T follicular helper cell (primary cell): ENCODE data around the gene COL4A2.

ENCODE experiments used
- DNase-seq: peaks from one replicate; pipeline ENCODE4 v3.0.0-alpha.2; 2020; ENCODE audit warnings: low read depth

COL4A2 gene

DNA sequence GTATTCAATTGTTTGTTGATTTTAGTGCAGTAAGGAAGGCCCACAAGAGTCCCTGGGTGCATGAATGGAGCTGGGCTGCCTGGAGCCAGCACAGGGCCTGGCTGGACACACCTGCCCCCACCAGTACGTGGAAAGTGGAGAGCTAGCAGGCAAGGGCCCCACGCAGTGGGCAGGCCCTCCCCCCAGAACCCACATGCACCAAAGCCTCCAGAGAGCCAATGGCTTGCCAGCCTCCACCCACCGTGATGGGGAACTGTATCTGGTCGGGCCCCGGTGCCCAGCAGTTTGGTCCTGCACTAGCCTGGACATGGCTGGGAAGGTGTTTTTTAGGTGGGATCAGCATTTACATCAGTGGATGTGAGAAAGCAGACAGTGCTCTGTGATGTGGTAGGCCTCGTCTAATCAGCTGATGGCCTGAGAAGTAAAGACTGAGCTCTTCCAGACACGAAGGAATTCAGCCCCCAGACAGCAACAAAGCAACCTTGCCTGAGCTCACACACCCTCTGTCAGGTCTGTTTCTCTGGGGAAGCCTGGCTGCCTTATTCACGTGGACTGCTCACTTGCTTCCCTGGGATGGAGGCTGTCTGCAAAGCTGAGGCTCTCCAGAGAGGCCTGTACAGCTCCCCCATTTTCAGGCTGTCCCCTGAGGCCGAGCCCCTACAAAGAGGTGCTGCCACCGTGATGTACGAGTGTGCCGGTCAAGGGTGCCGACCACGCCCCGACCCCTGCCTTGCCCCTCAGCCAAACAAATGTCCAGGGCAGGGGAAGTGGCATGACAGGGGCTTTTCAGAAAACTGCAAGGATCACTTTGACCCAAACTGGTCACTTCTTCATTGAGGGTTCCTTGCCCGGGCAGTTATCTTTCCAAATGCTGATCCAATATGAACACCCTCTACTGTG, 226.9 kb downstream of the COL4A2 start:
- no peak for DNase-seq

DNA sequence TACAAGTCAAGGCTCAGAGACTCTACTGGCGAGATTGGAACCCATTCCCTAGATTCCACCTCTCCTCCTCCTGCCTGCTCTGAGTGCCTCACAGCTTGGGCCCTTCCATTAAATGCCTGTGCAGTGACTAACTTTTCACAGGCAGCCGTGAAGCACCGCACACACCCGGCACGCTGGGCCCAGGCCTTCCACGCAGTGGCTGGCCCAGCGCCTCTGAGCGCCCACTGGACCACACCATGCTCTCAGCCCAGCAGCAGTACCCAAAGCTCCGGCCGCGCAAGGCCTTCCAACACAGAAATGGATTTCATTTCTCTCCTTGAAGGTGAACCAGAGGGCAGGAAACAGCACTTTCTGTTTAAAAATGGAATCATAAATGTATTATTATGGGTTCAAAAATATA, 228.4 kb downstream of the COL4A2 start:
- DNase-seq, result no peak

DNA sequence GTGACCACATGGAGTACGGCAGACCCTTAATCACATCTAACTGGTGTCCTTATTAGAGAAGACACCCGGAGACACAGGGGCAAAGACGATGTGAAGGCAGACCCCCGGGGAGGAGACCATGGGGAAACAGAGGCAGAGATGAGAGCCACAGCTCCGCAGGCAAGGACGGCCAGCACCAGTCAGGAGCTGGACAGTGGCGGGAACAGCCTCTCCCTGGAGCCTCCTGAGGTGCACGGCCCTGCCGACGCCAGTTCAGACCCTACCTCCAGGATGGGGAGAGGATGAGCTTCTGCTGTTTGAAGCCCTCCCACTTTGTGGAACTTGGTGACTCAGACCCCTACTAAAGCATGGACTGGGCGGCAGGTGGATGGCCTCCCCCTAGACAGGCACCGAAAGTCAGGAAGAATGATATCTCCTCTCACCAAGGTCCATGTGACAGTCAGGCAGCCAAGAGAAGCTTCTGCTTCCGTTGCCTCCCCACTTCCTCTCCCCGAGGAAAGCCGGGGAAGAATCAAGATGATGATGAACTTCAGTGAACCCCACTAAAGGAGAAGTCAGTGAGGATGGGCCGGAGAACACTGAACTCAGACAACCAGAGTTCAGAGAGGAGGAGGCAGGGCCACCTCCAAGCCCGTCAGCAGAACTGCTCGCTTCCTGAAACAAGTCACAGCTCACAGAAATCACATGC, 229.1 kb downstream of the COL4A2 start:
- no peak for DNase-seq

DNA sequence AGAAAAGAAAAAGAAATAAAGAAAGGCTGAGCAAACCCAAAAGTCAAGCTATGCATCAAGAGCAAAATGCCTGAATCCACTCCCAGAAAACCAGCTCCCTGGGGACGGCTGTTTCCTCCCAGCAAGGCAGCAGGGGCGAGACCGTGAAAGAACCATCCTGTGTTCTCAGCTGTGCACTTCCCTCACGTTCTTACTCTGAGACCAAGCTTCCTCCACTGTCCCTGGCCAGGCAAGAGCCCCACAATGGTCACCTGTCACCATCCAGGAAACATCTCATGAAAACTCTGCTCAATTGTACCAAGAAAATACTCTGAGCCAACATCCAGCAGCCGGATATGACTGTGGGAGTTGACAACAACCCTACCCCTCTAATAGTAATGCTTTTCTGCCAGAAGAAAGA, 231.5 kb downstream of the COL4A2 start:
- no peak for DNase-seq

DNA sequence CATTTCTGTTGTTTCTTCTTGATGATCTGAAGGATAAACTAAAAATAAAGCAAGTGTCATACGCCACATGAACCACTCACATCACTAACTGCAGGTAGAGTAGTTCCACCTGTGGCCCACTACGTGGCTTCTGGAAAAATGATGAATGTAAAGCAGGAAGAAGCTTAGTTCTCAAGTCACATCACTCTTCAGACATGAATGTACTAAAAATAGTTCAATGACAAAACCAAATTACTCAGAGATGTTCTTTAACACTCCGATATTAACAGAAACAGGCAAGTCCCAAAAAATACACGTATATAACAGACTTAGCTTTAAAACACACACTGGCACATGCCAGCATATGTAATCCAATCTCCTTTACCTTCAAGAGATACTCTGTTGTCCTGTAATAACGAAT, 232.8 kb downstream of the COL4A2 start:
- no peak for DNase-seq

DNA sequence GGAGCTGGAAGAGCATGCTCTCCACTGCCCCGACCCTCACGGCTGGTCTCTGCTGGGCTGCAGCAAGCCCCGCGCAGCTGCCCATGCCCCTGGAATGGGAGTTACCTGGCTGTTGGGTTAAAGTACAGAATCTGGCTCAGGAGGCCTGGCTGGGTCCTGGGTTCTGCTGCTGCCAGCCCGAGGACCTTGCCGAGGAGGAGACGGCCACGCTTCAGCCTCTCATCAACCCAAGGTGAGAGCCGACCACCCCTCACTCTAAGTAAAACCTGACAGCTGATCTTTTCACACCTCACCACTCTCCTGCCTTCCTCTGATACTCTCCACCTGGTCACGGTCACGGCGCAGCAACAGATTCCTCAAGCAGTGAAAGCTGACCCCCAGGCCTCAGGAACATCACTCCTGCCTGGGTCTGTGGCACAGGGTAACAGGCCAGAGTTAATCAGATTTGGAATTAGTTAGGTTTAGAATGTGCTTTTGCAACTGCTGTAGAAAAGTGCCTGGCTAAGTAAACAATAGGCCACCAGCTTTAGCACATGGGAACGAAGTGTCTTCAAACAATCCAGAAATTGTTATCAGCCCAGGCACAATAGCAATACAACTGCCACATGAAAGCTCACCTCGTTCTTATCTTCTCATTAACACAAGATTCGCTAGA, 233.9 kb downstream of the COL4A2 start:
- DNase-seq, result no peak

DNA sequence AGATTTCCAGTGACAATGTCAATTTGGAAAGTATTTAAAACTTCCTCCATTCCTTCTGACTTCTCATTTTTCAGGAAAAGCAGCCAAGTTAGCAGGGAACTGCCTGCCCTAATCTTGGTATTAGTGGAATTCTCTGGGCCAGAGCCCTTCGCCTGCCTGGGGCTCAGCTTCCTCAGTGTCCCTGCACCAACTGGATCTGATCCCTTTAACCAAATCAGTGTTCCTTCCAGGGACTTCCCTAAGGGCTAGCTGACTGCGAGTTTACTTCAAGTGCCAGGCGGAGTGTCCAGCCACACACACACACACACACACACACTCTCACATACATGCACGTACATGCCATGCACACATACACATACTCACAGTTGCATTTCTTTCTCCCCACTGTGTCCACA, 234.4 kb downstream of the COL4A2 start:
- DNase-seq, result no peak

DNA sequence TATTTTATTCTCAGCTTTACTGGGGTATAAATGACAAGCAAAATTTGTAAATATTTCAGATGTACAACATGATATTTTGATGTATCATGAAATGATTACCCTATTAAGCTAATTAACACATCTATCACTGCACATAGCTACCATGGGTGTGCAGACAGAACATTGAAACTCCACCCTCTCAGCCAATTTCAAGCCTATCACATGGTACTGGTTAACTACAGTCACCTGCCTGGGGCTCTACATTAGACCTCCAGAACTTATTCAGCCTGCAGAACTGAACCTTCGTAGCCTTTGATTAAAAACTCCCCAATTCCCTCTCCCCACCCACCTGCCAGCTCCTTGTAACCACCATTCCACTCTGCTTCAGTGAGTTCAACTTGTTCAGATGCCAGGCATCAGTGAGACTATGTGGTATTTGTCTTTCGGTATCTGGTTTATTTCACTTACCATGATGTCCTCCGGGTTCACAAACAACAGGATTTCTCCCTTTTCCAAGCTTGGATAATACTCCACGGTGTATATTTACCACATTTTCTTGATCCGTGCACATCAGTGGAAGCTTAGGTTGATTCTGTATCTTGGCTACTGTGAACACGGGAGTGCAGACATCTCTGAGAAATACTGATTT, 235.2 kb downstream of the COL4A2 start:
- no peak for DNase-seq

DNA sequence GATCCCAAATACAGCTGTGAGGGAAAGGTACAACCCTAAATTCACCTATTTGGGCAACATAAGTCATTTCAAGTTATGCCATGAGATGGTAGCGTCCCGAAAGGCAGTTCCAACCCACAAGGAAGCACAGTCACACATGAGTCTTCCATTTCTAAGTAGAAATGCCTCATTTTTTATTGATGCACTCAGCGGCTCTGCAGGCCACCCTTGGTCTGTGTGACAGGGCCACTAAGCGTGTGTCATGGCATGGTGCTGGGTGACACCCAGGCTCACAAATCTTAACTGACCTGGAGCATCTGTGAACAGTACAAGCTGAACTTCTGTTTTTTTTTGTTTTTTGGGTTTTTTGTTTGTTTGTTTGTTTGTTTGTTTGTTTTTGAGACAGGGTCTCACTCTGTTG, 239.3 kb downstream of the COL4A2 start:
- DNase-seq, result no peak

DNA sequence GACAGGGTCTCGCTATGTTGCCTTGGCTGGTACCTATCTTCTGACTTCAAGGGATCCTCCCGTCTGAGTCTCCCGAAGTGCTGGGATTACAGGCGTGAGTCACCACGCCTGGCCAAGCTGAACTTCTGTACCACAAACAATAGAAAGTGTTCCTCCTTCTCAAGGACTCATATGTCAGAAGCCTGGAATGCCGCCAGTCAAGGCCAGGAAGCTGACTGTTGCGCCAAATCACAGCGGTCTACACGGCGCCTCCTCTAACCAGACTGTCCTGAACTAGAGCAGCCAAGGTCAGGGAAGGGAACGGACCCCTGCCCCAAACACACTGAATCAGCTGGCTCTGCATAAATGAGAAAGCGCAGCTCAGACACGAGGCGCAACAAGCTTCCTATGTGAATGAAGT, 239.8 kb downstream of the COL4A2 start:
- no peak for DNase-seq

DNA sequence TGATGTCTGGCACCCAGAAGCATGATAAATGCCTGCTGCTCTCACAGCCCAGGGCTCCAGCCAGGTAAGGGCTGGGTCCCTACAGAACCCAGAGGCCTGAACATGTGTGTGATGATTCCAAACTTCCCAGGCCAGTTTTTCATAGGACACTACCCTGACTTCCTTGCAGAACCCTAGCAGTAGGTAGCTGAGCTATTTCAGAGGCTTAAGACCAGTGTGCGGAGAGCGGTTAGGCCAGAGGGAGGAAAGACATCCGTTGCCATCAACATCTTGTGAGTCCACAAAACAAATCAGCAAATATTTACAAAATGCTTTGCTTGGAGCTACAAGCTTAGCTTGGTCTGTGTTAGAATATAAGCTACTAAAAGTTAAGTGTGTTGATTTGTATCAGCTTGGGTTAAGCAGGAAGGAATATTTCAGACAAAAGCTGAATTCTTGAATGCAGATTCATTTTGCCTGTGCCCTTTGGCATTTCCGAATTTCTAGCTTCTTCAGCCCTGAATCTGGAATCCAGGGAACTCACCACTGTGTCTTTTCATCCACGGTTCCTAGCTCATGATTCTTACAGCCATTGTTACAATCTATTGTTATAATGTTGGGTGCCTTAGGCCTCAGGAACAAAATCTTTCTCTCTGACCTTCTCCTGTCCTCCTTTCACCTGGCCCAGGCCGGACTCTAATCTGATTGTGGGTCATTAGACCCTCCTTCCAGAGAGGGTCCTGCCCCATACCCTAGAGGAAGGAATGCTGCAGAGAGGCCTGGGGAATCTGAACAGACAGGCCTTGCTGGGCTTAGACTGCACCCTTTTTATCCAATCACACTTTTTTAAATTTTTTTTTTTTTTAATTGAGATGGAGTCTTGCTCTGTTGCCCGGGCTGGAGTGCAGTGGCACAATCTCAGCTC, 242.1 kb downstream of the COL4A2 start:
- no peak for DNase-seq

DNA sequence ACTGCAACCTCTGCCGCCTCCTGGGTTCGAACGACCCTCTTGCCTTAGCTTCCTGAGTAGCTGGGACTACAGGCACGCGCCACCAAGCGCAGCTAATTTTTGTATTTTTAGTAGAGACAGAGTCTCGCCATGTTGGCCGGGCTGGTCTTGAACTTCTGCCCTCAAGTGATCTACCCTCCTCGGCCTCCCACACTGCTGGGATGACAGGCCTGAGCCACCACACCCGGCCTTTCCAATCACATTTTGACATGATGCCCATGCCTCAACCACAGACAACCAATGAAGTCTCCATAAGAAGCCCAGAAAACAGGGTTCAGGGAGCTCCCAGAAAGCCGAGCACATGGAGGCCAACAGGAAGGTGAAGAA, 242.7 kb downstream of the COL4A2 start:
- DNase-seq, result no peak

DNA sequence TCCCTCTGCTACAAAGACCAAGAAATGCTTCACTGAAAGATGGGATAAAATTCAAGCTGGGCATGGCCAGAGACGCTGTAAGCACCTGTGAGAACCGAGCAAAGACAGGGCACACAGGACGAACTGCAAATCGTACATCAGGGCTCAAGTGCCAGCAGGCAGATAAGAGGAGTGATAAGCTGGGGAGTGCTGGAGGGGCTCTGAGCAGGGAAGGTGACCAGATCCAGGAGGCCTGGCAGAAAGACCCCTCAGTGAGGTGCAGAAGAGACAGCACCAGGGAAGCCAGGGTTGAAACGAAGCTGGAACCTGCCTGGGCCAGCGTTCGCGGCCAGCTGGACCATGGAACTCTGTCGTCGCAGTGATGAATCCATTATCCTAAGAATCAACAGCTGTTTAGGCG, 244.2 kb downstream of the COL4A2 start:
- DNase-seq, result no peak

DNA sequence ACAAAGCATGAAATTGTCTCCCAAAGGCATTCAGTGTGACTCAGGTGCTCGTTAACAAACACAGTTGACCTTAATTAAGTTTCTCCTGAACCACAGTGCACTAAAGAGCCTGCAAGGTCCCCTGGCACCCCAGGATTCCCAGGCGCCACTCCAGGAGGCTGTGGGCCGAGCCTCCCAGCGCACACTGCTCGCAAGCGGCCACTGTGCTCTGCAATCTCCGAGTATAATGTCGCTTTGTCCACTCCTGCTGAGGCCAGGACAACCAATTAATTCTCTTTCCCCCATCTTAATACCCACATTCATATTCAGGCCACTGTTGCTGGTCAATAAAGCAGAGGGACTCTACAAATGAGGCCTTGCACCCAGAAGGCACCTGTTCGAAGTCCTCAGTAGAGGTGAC, 245.7 kb downstream of the COL4A2 start:
- no peak for DNase-seq

DNA sequence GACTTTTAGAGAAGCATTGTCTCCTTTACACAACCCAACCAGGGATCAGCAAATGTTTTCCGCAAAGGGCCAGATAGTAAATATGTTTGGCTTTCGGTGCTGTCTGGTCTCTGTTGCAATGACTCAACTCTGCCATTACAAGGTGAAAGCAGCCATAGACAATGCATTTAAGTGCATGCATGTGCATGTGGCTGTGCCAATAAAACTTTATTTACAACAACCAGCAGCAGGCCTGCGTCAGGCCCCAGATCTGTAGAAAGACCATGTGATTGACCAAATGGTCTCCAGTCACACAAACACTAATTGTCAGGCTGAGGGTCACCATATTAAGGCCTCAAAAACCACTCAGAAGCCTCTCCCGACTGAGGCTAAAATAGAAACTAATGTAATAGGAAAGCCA, 246.3 kb downstream of the COL4A2 start:
- DNase-seq, result no peak

DNA sequence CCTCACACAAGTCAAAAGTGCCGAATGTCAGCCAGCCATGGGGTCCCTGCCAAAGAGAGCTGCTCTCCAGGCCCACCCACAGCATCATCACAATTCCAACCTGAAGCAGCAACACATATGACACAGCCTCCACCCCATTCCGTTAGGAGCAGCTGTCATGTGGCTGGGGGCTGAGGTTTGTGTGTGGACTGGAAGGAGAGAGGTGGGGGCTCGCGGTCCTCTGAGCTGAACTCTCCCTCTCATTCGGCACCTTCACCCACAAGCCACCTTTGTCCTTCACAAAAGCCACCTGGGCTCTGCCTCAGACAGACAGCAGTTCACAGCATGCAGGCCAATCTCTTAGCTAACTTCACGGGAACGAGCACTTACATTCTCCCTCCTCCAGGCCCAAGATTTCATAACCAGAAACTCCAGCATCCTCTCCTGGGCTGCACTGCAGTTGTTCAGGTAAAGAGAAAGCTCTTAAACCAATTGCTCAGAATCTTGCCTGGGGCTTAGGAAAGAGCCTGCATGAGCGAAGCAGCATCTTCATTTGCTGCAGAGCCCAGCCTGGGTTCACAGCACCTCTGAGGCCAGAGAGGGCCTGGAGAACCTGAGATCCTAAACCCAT, 247.2 kb downstream of the COL4A2 start:
- no peak for DNase-seq

DNA sequence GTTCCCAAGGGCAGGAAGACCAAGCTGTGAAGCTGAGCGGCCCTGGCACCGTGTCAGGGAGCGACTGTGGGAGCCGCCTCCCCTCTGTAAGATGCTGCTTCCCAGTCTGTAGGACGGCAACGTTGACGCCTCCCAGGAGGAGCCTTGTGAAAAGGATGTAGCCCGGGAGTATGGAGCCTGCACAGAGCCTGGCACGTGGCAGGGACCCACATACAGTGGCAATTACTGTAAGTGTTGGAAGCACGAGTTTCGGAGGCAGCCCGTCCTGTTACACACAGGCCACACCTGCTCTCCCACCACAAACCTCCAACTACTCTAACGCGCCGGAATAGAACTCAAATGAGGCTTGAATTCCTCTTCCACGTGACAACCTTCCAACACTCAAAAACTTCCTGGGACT, 247.9 kb downstream of the COL4A2 start:
- DNase-seq, result no peak

DNA sequence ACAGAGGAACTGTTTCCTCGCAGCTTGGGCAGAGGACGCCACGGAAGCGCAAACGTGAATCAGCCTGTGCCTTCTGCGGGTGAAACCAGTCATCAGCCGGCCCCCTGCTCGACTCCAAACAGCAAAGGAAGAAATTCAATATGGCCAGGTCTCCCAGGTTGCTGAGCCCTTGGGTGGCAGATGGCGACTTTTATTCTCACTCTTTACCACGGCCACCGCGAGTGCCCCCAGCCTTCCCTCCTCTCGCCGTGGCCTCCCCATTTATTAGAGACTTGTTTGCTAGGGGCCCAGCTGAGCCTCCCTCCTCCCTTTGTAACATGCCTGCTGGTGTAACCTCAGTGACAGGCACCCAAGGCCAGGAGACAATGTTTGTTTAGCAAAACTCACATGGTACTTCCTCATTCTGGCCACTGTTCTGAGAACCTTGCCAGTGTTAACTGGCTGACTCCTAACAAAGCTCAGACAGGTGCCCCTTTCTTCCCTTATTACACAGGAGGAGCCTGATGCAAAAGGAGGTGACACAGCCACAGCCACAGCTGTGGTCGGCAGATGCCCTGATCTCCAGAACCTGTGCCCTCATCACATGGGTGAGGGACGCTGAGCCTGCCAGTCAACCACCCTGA, 248.6 kb downstream of the COL4A2 start:
- DNase-seq, result no peak

DNA sequence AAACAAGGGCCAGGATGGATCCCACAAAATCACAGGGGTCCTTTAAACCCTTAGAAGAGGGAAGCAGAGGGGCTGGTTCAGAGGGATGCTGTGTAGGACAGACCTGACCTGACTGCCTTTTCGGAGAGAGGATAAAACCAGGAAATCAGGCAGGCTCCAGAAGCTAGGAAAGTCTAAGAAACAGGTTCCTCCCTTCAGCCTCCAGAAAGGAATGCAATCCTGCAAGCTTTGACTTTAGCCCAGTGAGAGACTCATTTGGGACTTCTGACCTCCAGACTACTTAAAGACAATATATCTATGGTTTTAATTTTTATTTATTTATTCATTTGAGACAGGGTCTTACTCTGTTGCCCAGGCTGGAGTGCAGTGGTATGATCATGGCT, 249.1 kb downstream of the COL4A2 start:
- DNase-seq, result no peak

DNA sequence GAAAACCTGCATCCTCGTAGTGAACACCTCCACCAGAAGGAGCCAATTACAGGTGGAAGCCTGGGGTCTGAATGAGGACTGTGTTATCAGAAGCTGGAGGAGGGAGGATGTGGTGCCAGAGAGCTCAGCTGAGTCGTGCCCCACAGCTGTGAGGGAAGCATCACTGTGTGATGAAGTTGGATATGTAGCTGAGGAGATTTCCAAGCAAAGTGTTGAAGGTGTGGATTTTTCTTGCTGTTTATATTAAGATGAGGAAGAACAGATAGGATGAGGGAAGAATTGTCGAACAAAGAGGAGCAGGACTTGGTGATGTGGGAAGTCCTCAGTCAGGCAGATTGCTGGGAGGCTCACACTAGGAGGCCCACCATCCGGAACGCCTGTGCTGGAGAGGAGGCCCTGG, 250.0 kb downstream of the COL4A2 start:
- DNase-seq, result no peak
